GM06990 (cell line): ENCODE results near the gene ALPP.

Experiments
- DNase-seq: peaks from one replicate; pipeline ENCODE4 v3.0.0-alpha.2; 2011; ENCODE audit not compliant: insufficient read length; ENCODE audit errors: extremely low read depth
- H3K27me3 ChIP-seq: replicated peaks from 2 replicates; pipeline ENCODE4 v1.6.0; 2011; ENCODE audit warnings: low read length; ENCODE audit not compliant: control insufficient read depth, insufficient read depth
- H3K36me3 ChIP-seq: 2 replicates; pipeline ENCODE4 v1.5.1; 2011; ENCODE audit warnings: low read length; ENCODE audit not compliant: control insufficient read depth, insufficient read depth
- H3K4me3 ChIP-seq: replicated peaks from 2 replicates; pipeline ENCODE4 v1.5.1; 2011; ENCODE audit warnings: low read depth, mild to moderate bottlenecking, control low read depth, low read length
- TF ChIP-seq, protein P1 (sequence below): IDR thresholded peaks from 2 replicates; pipeline ENCODE4 v1.5.1; 2011; ENCODE audit warnings: low read length, control low read depth, mild to moderate bottlenecking, inconsistent platforms; ENCODE audit not compliant: insufficient read depth, poor library complexity, severe bottlenecking

The ALPP gene

DNA sequence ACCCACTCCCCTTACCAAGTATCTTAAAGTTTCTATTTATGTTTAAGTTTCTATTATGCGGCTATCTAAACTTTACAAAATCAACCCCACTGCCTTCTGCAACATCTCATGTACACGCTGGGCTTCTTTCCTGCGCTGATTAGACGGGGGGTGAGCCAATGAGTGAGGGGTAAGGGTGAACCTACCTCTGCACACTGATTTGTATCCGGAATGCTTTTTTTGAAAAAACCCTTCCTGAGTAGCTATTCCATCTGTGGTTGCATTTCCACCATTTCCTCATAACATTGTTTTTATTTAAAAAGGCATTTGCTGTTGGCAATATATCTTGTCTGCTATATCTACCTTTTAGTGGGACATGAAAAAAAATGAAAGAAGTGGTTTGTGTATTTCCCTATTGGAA, 34.4 kb downstream of the ALPP start:
- TF ChIP-seq, protein P1, sequence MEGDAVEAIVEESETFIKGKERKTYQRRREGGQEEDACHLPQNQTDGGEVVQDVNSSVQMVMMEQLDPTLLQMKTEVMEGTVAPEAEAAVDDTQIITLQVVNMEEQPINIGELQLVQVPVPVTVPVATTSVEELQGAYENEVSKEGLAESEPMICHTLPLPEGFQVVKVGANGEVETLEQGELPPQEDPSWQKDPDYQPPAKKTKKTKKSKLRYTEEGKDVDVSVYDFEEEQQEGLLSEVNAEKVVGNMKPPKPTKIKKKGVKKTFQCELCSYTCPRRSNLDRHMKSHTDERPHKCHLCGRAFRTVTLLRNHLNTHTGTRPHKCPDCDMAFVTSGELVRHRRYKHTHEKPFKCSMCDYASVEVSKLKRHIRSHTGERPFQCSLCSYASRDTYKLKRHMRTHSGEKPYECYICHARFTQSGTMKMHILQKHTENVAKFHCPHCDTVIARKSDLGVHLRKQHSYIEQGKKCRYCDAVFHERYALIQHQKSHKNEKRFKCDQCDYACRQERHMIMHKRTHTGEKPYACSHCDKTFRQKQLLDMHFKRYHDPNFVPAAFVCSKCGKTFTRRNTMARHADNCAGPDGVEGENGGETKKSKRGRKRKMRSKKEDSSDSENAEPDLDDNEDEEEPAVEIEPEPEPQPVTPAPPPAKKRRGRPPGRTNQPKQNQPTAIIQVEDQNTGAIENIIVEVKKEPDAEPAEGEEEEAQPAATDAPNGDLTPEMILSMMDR: no peak
- H3K27me3 ChIP-seq: no peaks in the 10 kb centered on the region; the same call in 1 of the 2 replicates
- no peak overlapping the region for H3K4me3 ChIP-seq
- H3K36me3 ChIP-seq: no peaks in the 10 kb centered on the region
- DNase-seq: no peak

DNA sequence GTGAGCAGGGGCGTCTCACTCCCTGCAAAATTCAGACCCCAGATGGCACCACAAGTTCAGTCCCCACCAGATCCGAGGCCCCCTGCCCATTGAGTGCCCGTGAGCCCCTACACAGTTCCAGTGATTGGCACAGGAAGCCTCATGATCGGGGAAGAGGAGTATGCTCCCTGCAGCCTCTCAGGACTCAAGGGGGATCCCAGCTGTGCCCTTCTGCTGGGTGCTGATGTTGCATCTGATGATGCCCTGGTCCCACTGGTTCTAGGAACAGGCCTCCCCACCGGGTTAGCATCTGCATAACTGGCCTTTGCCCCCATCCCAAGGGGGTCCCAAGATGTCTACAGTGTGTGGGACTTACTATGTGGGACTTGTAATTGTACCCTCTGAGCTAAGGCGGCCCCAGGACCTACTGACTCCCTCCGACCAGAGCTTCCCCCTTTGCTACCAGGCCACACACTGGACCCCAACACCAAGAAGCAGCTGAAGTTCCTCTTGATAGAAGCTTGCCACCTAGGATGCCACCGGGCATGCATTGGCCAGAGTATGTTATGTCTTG, 36.7 kb downstream of the ALPP start:
- no peak for DNase-seq
- TF ChIP-seq, protein P1: no peak
- no peaks in the 10 kb centered on the region for H3K36me3 ChIP-seq
- H3K27me3 ChIP-seq: no peaks in the 10 kb centered on the region; the same call in 1 of the 2 replicates
- no peak overlapping the region for H3K4me3 ChIP-seq

DNA sequence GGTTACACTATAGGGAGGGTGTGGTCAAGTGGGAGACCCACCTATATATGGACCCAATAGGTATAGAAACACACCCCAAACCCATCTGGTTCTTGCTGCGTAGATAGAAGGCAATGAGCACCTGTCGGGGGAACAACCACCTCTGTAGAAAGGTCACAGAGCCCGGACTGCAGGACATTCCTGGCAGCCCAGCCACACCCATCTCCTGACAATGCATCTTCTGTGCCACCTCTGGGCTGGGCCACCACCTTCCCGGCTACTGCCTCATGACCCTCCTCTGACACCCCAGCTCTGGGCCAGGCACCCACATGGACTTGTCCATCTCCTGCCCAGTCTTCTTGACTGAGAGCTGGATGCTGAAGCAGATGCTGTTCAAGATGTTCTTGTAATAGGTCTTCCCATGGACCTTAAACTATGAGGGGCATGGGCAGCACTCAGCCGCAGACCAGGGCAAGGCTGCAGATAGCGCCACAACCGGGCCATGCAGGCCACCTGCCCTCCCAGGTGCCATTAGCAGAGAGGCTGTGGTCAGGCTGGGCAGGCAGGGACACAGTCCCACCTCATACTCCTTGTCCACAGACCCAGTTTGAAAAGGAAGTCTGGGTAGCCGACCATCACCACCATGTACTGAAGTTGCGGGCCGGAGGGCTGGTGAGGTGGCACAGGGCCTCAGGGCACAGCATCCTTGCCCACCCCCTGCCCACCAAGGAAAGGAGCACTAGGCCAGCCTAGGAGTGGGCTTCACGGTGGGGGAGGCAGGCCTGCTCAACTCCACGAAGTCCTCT, 37.4 kb downstream of the ALPP start:
- Histone ChIP-seq H3K4me3 (no peak overlapping the region), H3K27me3 (no peaks in the 10 kb centered on the region; the same call in 1 of the 2 replicates), H3K36me3 (no peaks in the 10 kb centered on the region)
- no peak for DNase-seq
- TF ChIP-seq, protein P1: no peak

GRCh38 chr2:232416521-232417470, 38.2 kb downstream of the ALPP start:
- Histone ChIP-seq H3K4me3 (no peak overlapping the region), H3K36me3 (no peaks in the 10 kb centered on the region), H3K27me3 (no peaks in the 10 kb centered on the region; the same call in 1 of the 2 replicates)
- no peak for DNase-seq
- TF ChIP-seq, protein P1: no peak

- no peaks in the 10 kb centered on the region; the same call in 1 of the 2 replicates for H3K27me3 ChIP-seq
- TF ChIP-seq, protein P1: no peak
These were observed 38.9 kb downstream of the ALPP start for GRCh38 chr2:232417489-232417888.

More at GRCh38 chr2:232417489-232417888, 38.9 kb downstream of the ALPP start:
- Histone ChIP-seq H3K4me3 (no peak overlapping the region), H3K36me3 (no peaks in the 10 kb centered on the region)
- no peak for DNase-seq
